Right lobe of liver (tissue), 6 donors: ENCODE measurements around the gene FBXO31. TPM values are rescaled to one million over a fixed set of nuclear protein-coding genes. Genes with fewer than 3 reads are reported as not detected.
A peak's percentile ranks its signal among the peaks of the same experiment; 100 is the strongest.

Experiments
- ATAC-seq, 4 donors: fragments of 200-7000 bp; cut with Tn5 transposase; one replicate each; pipeline ENCODE4 v1.9.1; 2020; ENCODE audit warnings: mild to moderate bottlenecking in 4 of 4, moderate library complexity in 4 of 4
- DNase-seq, 3 donors: peaks; one replicate each; pipeline ENCODE4 v3.0.0-alpha.2; 2020
- H3K27ac ChIP-seq, 3 donors: fragments of 200-600 bp; one replicate each; pipeline ENCODE4 v1.8.0; 2022
- H3K27me3 ChIP-seq, 2 donors: fragments of 200-600 bp; one replicate each; pipeline ENCODE4 v1.8.0; 2022
- H3K36me3 ChIP-seq, 4 donors: fragments of 200-600 bp; sonication (generic) in 1 of 4; one replicate each; pipeline versions ENCODE4 v1.5.1 to v1.8.0; 2017 to 2022; ENCODE audit warnings: control low read depth in 1 of 4
- H3K4me1 ChIP-seq, 4 donors: fragments of 200-600 bp; sonication (generic) in 1 of 4; one replicate each; pipeline versions ENCODE4 v1.5.1 to v1.8.0; 2017 to 2022; ENCODE audit warnings: control low read depth in 1 of 4
- H3K4me3 ChIP-seq, 3 donors: fragments of 200-600 bp; one replicate each; pipeline ENCODE4 v1.8.0; 2022
- H3K9me3 ChIP-seq, 4 donors: fragments of 200-600 bp; sonication (generic) in 1 of 4; one replicate each; pipeline versions ENCODE4 v1.5.1 to v1.8.0; 2017 to 2022; ENCODE audit warnings: control low read depth in 1 of 4
- POLR2A ChIP-seq: fragments of 450-650 bp; IDR thresholded peaks from one replicate; pipeline ENCODE4 v1.6.1; 2017; ENCODE audit warnings: antibody characterized with exemption, mild to moderate bottlenecking
- WGBS: methylation state at CpG from one replicate; pipeline ENCODE4 v1.1.6; 2018; ENCODE audit warnings: low coverage, low lambda C conversion rate; ENCODE audit not compliant: insufficient coverage; ENCODE audit errors: missing lambda C conversion rate; 5-methylcytosine and 5-hydroxymethylcytosine counted together
- intact Hi-C, 2 donors: fragments of 100-400 bp; cut with DNase I; formaldehyde crosslinking; loops; one replicate each; pipeline versions ENCODE4 v1.11.2 to v1.14.1; 2022
- total RNA-seq, 6 experiments: library from RNA; depleted of rRNA in 2 of 6; stranded (reverse); fragments of >200 nt in 2 of 6; fragmentation: NEBNext Ultra II Directional in 3 of 6; extraction: Animal tissue kit (Norgen Biotek cat#: 25700) in 3 of 6; gene quantifications; one replicate each; pipeline versions ENCODE4 v1.1.0 to v1.2.4, GENCODE V29; 2016 to 2023
- TF ChIP-seq, protein P1 (sequence below), 4 donors: fragments of 200-600 bp in 3 of 4; fragments of 450-650 bp in 1 of 4; IDR thresholded peaks; one replicate each; pipeline versions ENCODE4 v1.5.1 to v1.8.0; 2016 to 2022; ENCODE audit warnings: antibody characterized with exemption in 4 of 4, mild to moderate bottlenecking in 2 of 4
- donor health status: DM: no; HTN: yes; CAD: no.
- donor health status: DM: no; HTN: no; CAD: no.
- donor health status: DM: no; HTN: no; CAD: no.
- donor health status: DM: no; HTN: yes; CAD: no.
- donor health status: DM: no; HTN: yes; CAD: no.

Gene FBXO31
- total RNA-seq, 6 experiments from 2014 or later, result 20.6 to 56.9 (median 31.1) TPM

DNA sequence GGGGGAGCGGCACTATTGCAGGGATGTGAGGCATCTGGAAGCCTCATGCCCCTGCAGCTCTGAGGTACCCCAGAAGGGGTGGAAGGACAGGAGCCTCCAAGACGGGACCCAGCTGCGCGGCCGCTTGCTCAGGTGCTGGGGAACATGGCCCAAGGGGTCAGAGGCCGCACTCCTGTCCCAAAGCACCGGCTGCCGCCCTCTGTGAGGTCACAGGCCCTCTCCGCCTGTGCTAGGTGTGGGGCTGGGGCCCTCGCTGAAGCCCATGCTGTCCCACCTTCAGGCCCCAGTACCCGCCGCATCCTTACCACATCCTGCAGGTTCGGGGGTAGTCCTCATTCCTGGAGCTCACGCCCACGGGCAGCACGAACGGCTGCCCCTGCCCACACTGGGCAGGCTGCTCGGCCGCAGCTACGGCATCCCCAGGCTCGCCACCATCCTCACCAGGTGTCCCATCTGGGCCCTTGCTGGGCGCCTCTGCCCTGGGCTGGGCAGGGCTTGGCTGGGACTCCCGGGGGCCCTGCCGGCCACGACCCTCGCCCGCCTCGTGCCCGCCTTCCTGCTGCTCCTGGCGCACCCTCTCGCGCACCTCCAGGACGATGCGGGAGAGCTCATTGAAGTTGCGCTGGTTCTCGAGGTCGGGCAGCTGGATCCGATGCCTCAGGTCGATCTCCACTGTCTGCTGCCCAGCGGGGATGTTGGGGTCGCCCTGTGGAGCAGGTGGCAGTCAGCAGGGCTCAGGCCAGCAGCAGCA lies 49.8 kb downstream of the FBXO31 start:
- Histone ChIP-seq H3K4me3 (no peak overlapping the region), H3K36me3 (peaks cover 0 to 70% (median 21%) of the 10 kb centered on the region in 4 donors), H3K9me3 (no peaks in the 10 kb centered on the region), H3K4me1 (no peaks in the 10 kb centered on the region), H3K27me3 (no peaks in the 10 kb centered on the region), H3K27ac (no peak overlapping the region)
- ATAC-seq (peak in 1 of 4 donors; percentile 3), DNase-seq (peak in 1 of 3 donors; percentile 51)
- intact Hi-C loops, result no loop called here
- no peak for TF ChIP-seq POLR2A
- TF ChIP-seq, protein P1, sequence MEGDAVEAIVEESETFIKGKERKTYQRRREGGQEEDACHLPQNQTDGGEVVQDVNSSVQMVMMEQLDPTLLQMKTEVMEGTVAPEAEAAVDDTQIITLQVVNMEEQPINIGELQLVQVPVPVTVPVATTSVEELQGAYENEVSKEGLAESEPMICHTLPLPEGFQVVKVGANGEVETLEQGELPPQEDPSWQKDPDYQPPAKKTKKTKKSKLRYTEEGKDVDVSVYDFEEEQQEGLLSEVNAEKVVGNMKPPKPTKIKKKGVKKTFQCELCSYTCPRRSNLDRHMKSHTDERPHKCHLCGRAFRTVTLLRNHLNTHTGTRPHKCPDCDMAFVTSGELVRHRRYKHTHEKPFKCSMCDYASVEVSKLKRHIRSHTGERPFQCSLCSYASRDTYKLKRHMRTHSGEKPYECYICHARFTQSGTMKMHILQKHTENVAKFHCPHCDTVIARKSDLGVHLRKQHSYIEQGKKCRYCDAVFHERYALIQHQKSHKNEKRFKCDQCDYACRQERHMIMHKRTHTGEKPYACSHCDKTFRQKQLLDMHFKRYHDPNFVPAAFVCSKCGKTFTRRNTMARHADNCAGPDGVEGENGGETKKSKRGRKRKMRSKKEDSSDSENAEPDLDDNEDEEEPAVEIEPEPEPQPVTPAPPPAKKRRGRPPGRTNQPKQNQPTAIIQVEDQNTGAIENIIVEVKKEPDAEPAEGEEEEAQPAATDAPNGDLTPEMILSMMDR (IDR thresholded peaks at IDR 0.05), result no peak
- WGBS, result no CpG with 5 or more reads among the region's 41 CpGs

DNA sequence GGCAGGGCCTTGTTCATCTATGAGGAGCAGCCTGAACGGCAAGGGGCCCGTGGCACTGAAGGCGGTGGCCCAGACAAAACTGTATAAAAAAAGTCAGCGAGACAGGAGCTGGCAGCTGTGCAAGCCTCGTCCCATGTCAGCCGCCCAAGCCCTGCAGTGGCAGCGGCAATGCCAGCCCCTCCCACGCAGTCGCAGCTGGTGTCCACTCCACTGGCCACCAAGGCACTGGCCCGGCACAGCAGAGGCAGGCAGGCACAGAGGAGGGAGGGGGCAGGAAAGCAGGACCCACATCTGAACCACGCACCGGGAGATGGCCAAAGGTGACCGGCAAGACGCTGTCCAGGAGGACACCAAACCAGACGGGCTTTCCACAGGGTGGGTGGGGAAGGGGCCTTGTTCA lies 50.5 kb downstream of the FBXO31 start:
- WGBS, result 80% methylated on average over 1 of the region's 15 CpGs
- ATAC-seq (no peak), DNase-seq (peak in 1 of 3 donors; percentile 46)
- Histone ChIP-seq H3K36me3 (peaks cover 0 to 71% (median 19%) of the 10 kb centered on the region in 4 donors), H3K9me3 (no peaks in the 10 kb centered on the region), H3K4me1 (no peaks in the 10 kb centered on the region), H3K27ac (no peak overlapping the region), H3K27me3 (no peaks in the 10 kb centered on the region), H3K4me3 (no peak overlapping the region)
- intact Hi-C loops, result no loop called here
- TF ChIP-seq POLR2A, result no peak
- TF ChIP-seq, protein P1 (IDR thresholded peaks at IDR 0.05), result no peak

DNA sequence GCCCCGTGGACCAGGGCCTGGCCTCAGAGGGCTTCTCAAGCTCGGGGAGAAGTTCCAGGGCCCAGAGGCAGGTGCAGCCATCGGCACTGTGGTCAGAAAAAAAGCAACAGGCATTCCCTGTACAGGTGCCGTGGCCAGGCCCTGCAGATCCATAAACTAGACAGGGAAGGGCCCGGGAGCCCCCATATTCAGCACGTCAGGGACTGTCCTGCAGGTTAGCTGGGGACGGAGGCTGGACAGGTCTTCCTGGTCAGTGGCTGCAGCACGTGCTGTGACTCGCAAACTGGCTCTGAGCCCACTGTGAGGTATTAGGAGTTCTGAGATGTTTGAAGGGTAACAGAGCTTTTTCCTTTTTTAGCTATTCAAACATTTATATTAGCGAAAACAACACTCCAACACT lies 51.4 kb downstream of the FBXO31 start:
- Histone ChIP-seq H3K4me3 (no peak overlapping the region), H3K9me3 (no peaks in the 10 kb centered on the region), H3K36me3 (peaks cover 0 to 71% (median 19%) of the 10 kb centered on the region in 4 donors), H3K27me3 (no peaks in the 10 kb centered on the region), H3K27ac (no peak overlapping the region), H3K4me1 (no peaks in the 10 kb centered on the region)
- ATAC-seq (peak in 1 of 4 donors; percentile 12), DNase-seq (peak in 1 of 3 donors; percentile 35)
- TF ChIP-seq, protein P1 (IDR thresholded peaks at IDR 0.05), result no peak
- TF ChIP-seq POLR2A, result no peak
- 93% methylated on average over 6 of the region's 10 CpGs for WGBS
- intact Hi-C loops, result no loop called here

GRCh38 chr16:87331241-87331801 lies 52.3 kb downstream of the FBXO31 start:
- intact Hi-C loops, result no loop called here
- no peaks in the 10 kb centered on the region for H3K9me3 ChIP-seq
- no peaks in the 10 kb centered on the region for H3K4me1 ChIP-seq
- no peak overlapping the region for H3K4me3 ChIP-seq
- no peak overlapping the region for H3K27ac ChIP-seq
- no peaks in the 10 kb centered on the region for H3K27me3 ChIP-seq
- TF ChIP-seq, protein P1 (IDR thresholded peaks at IDR 0.05), result no peak
- no peak for TF ChIP-seq POLR2A
- H3K36me3 ChIP-seq, result peaks cover 0 to 67% (median 19%) of the 10 kb centered on the region in 4 donors
- DNase-seq, result peak in 2 of 3 donors; percentile 12 to 35
- no peak for ATAC-seq
- 82% methylated on average over 2 of the region's 31 CpGs for WGBS
